ENCODE measurements around the gene EEIG1. TPM values are rescaled to one million over a fixed set of nuclear protein-coding genes. Genes with fewer than 3 reads are reported as not detected.

EEIG1 gene
- total RNA-seq, 4 donors from 2014 or later: 18.3 to 34.7 (median 24.9) TPM

DNA sequence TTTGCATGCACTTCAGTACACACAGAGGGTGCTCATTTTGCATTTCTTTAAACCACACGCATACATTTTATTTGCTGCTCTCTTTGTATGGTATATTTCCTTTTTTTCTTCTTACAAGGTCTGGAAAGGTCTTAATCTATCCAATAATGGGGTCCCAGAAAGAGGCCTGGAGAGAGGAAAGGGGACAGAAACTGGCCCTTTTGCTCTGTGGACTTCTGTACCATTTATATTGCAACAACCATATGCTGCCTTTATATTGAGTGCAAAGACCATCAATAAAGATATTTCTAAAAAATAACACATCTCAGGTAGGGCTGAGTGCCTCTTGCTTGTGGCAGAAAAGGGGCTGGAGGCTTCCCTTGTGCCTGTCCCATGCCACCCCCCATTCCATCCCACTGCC is 27.6 kb downstream of the EEIG1 start:
- Histone ChIP-seq H3K4me1 (peaks cover 36 to 51% of the 10 kb centered on the region in 2 donors), H3K27me3 (no peaks in the 10 kb centered on the region), H3K9me3 (no peaks in the 10 kb centered on the region), H3K4me3 (replicated peaks in 1 of 3) (no peak overlapping the region), H3K36me3 (no peaks in the 10 kb centered on the region), H3K27ac (peak overlapping the region in 1 of 3 donors; percentile 84)
- no peak for DNase-seq
- TF ChIP-seq POLR2A (IDR thresholded peaks at IDR 0.05): no peak
- TF ChIP-seq, protein P1, sequence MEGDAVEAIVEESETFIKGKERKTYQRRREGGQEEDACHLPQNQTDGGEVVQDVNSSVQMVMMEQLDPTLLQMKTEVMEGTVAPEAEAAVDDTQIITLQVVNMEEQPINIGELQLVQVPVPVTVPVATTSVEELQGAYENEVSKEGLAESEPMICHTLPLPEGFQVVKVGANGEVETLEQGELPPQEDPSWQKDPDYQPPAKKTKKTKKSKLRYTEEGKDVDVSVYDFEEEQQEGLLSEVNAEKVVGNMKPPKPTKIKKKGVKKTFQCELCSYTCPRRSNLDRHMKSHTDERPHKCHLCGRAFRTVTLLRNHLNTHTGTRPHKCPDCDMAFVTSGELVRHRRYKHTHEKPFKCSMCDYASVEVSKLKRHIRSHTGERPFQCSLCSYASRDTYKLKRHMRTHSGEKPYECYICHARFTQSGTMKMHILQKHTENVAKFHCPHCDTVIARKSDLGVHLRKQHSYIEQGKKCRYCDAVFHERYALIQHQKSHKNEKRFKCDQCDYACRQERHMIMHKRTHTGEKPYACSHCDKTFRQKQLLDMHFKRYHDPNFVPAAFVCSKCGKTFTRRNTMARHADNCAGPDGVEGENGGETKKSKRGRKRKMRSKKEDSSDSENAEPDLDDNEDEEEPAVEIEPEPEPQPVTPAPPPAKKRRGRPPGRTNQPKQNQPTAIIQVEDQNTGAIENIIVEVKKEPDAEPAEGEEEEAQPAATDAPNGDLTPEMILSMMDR (IDR thresholded peaks at IDR 0.05): no peak
- 93 to 98% methylated on average over 1 of the region's 1 CpG for WGBS, 2 donors
- intact Hi-C loops (cut with DNase I): no loop called here

DNA sequence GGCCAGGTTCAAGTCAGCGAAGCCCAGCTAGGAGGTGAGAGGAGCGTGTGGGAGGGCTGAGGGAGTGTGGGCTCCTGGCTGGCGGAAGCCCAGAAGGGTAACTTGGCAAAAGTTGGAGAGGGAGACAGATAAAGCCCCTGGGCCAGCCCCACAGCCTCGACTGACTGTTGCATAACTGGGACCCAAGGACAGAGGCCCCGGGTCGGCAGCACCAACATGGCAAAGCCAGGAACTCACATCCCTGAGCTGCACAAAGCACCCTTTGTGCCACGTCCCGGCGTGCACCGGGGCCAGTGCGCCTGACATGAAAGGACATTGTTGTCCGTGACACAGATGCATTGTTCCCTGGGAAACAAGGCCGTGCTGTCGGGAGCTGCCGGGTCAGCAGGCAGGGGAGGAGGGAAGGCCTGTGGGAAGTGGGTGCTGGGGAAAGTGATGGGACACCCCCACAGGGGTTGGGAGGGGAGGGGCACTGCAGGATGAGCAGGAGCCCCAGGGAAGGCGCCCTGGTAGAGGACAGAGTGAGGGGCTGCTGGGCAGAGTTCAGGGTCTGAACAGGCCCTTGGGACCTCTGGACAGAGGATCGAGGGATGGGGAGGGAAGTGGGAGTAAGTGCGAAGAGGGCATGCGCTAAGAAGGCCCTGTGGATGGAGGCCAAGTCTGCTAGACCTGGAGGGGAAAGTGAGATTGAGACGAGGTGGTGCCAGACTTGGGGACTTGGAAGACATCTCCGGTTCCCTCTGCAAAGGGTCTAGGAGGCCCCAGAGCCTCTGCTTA is 30.1 kb downstream of the EEIG1 start:
- Histone ChIP-seq H3K4me3 (replicated peaks in 1 of 3) (no peak overlapping the region), H3K4me1 (peaks cover 21 to 36% of the 10 kb centered on the region in 2 donors), H3K27me3 (no peaks in the 10 kb centered on the region), H3K27ac (peak overlapping the region in 1 of 3 donors; percentile 13), H3K36me3 (no peaks in the 10 kb centered on the region), H3K9me3 (no peaks in the 10 kb centered on the region)
- DNase-seq: no peak
- 63 to 86% methylated on average over 21 of the region's 21 CpGs for WGBS, 2 donors
- TF ChIP-seq POLR2A (IDR thresholded peaks at IDR 0.05): no peak
- TF ChIP-seq, protein P1 (IDR thresholded peaks at IDR 0.05): no peak
- intact Hi-C loops (cut with DNase I): no loop called here

DNA sequence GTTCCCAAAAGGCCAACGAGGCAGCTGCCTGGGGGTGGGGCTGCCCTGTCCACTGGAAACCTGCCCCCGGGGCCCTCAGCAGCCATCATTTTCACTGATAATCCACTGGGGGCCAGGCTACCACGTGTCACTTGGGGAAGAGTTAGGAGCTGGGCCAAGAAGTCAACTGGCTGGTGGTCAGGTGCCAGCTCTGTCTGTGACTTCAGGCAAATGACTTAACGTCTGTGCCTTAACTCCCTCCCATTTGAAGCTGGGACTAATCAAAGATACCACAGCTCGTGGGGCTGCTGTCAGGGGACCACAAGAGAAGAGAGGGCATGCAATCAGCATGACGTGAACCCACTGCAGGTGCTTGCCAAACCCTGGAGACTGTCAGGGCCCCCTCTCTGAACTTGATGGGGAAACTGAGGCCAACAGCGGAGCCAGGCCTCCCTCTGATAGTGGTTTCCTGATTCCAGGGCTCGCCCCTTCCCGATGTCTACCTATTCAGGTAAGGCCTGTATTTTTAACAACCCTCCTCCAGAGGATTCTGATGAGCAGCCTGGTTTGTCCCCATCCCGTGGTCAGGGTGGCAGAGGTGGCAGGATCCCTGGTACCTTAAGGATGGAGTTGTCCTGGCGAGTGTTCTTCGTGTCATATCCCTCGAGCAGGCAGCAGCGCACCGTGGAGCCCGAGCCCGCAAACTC is 30.8 kb downstream of the EEIG1 start:
- Histone ChIP-seq H3K36me3 (peaks cover 4 to 5% of the 10 kb centered on the region in 2 donors), H3K27me3 (no peaks in the 10 kb centered on the region), H3K4me3 (replicated peaks in 1 of 3) (no peak overlapping the region), H3K9me3 (no peaks in the 10 kb centered on the region), H3K4me1 (peaks cover 13 to 29% of the 10 kb centered on the region in 2 donors), H3K27ac (peak overlapping the region in 1 of 3 donors; percentile 13)
- WGBS, 2 donors: 82 to 84% methylated on average over 17 of the region's 17 CpGs
- intact Hi-C loops (cut with DNase I): loop anchor here (5.0 kb wide), 1 partner anchor 167 kb away; no protein-coding TSS in a partner anchor
- TF ChIP-seq POLR2A (IDR thresholded peaks at IDR 0.05): no peak
- TF ChIP-seq, protein P1 (IDR thresholded peaks at IDR 0.05): no peak
- no peak for DNase-seq

DNA sequence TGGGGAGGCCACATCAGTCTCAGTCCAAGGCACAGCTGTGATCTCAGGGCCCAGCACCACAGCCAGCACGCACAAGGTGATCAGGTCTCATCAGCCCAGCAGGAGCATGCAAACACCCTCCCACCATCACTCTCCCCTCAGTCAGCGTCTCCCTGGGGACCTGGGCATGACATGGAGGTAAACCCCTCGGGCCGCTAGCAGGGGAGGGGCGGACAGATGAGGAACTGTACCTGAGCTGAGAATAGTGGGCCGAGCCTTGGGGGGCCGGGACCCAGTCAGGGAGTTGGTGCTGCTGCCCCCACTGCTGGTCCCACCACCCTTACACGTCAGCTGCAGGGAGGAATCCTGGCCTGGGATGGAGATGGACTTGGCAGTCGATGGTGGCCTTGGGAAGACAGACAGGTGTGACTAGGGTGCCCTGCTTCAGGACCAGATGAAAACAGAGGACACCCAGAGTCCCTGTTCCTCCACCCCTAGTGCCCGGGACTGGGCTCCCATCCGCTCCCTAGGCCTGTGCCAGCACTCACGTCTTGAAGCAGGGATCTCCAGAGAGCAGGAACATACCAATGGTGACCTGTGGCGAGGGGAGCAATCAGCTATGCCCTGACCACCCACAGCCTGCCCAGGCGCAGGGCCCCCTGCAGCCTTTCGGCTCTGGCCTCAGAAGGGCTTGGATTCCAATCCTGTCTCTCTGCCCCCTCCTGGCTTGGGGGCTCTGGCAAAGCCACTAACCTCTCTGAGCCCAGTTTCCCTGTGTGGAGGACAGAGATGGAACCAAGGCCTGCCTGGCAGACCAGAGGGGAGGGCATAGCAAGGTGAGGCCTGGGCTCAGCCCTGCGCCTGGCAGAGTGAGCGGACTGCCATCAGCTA is 32.7 kb downstream of the EEIG1 start:
- no peak overlapping the region for H3K4me3 ChIP-seq (replicated peaks in 1 of 3)
- 87 to 88% methylated on average over 11 to 13 of the region's 17 CpGs for WGBS, 2 donors
- H3K9me3 ChIP-seq: no peaks in the 10 kb centered on the region
- no peak for DNase-seq
- no peaks in the 10 kb centered on the region for H3K27me3 ChIP-seq
- intact Hi-C loops (cut with DNase I): loop anchor here (5.0 kb wide), 1 partner anchor 169 kb away; no protein-coding TSS in a partner anchor
- no peak for TF ChIP-seq POLR2A (IDR thresholded peaks at IDR 0.05)
- TF ChIP-seq, protein P1 (IDR thresholded peaks at IDR 0.05): no peak
- no peak overlapping the region for H3K27ac ChIP-seq
- peaks cover 12 to 15% of the 10 kb centered on the region in 2 donors for H3K36me3 ChIP-seq
- peaks cover under 1 to 10% of the 10 kb centered on the region in 2 donors for H3K4me1 ChIP-seq
